ENCODE results near the gene SLC44A4. TPM values are rescaled to one million over a fixed set of nuclear protein-coding genes. Genes with fewer than 3 reads are reported as not detected.

SLC44A4 gene
- total and polyA plus RNA-seq, 9 of the 15 experiments (the other 6 are each of a cell fraction or from before 2014, with no cell fraction given), result 7.9 to 18.6 (median 11.2) TPM

DNA sequence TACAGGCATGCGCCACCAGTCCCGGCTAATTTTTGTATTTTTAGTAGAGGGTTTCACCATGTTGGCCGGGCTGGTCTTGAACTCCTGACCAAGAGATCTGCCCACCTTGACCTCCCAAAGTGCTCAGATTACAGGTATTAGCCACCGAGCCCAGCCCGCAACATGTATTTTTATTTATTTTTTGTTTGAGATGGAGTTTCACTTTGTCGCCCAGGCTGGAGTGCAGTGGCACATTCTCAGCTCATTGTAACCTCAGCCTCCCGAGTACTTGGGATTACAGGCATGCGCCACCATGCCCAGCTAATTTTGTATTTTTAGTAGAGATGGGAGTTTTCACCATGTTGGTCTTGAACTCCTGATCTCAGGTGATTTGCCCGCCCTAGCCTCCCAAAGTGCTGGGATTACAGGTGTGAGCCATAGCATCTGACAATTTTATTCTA is 40.7 kb downstream of the SLC44A4 start (continued):
- TF ChIP-seq, protein P1, sequence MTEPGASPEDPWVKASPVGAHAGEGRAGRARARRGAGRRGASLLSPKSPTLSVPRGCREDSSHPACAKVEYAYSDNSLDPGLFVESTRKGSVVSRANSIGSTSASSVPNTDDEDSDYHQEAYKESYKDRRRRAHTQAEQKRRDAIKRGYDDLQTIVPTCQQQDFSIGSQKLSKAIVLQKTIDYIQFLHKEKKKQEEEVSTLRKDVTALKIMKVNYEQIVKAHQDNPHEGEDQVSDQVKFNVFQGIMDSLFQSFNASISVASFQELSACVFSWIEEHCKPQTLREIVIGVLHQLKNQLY (CRISPR knock-in tag; conservative IDR thresholded peaks at IDR 0.05), result 0 out of 4 replicates have a peak, but pooled peaks of 1 of the 2 experiments have one; percentile 33
- TF ChIP-seq STAG1 (CRISPR knock-in tag; IDR thresholded peaks at IDR 0.05; ENCODE audit: borderline replicate concordance) (0 out of 2 replicates have a peak, but pooled peaks have one; percentile 7), RBFOX2 (IDR thresholded peaks at IDR 0.05; ENCODE audit: low read depth, low read length) (peak; percentile 62), SUPT5H (IDR thresholded peaks at IDR 0.05) (peak; percentile 51; the same call in 1 of the 2 replicates)
- TF ChIP-seq, protein P2, sequence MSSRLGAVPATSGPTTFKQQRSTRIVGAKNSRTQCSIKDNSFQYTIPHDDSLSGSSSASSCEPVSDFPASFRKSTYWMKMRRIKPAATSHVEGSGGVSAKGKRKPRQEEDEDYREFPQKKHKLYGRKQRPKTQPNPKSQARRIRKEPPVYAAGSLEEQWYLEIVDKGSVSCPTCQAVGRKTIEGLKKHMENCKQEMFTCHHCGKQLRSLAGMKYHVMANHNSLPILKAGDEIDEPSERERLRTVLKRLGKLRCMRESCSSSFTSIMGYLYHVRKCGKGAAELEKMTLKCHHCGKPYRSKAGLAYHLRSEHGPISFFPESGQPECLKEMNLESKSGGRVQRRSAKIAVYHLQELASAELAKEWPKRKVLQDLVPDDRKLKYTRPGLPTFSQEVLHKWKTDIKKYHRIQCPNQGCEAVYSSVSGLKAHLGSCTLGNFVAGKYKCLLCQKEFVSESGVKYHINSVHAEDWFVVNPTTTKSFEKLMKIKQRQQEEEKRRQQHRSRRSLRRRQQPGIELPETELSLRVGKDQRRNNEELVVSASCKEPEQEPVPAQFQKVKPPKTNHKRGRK (tag; IDR thresholded peaks at IDR 0.05), result 0 out of 2 replicates have a peak, but pooled peaks have one; percentile 19

DNA sequence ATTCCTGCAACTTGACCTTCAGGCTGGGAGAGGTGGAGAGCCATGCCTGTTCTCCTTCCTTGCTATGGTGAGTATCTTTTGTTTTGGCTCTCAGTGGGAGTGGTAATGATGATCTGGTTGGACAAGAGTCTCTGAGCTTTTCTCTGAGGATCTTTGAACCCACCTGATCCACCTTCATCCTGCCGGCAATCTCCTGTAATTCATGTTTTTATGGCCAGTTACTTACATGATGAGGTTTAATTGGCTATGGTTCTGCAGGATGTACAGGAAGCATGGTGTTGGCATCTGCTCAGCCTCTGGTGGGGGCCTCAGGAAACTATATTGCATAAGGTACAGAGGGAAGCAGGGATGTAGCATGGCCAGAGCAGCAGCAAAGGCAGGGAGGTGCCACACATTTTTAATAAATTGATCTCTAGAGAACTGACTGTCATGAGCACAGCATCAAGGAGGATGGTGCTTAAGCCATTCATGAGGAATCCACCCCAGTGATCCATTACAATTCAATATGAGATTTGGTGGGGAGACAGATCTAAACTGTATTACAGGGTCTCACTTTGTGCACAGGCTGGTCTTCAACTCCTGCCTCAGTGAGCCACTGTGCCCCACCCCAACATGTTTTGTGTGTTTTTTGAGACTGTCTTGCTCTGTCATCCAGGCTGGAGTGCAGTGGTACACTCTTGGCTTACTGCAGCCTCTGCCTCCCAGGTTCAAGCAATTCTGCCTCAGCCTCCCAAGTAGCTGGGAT is 41.3 kb downstream of the SLC44A4 start:
- Histone ChIP-seq H3K36me3 (ENCODE audit: control insufficient read depth, insufficient read depth, low read length) (peaks cover 60% of the 10 kb centered on the region), H3K9ac (ENCODE audit: insufficient read depth in 1 of 2, low read depth in 2 of 2, low read length in 2 of 2) (peak overlapping the region; percentile 98 to 100), H3K27ac (ENCODE audit: extremely low read depth, low read depth, low read length) (peak overlapping the region; percentile 88), H4K20me1 (replicated peaks; ENCODE audit: control insufficient read depth, insufficient read depth, low read length) (peaks cover 30% of the 10 kb centered on the region), H2AFZ (ENCODE audit: low read depth, low read length) (no peak overlapping the region), H3K79me2 (ENCODE audit: control insufficient read depth, insufficient read depth, low read length) (peaks cover 63% of the 10 kb centered on the region), H3K4me2 (ENCODE audit: insufficient read depth, low read length) (peak overlapping the region; percentile 94), H3K4me3 (peak overlapping the region; percentile 85), H3K4me1 (replicated peaks in 1 of 2; ENCODE audit: control insufficient read depth in 2 of 2, insufficient read depth in 2 of 2, low read length in 2 of 2) (peaks cover 31 to 48% of the 10 kb centered on the region in 2 experiments), H3K9me3 (replicated peaks; ENCODE audit: control insufficient read depth, insufficient read depth, low read depth, low read length) (no peaks in the 10 kb centered on the region; the same call in 1 of the 2 replicates), H3K9me1 (ENCODE audit: control insufficient read depth, insufficient read depth, low read length) (no peaks in the 10 kb centered on the region), H3K27me3 (ENCODE audit: control insufficient read depth in 2 of 2, insufficient read depth in 2 of 2, low read length in 2 of 2) (no peaks in the 10 kb centered on the region)
- intact Hi-C loops (cut with micrococcal nuclease) (no loop called here), in situ Hi-C loops (cut with MboI) (no loop called here)
- ChIA-PET POLR2A (interaction anchor here (0.7 to 13.1 kb wide), 33 partner anchors 8 to 296 kb away, joined by 3 to 229 read pairs (median 6); partner anchors contain the start of genes ABHD16A, APOM, BAG6 and C6orf47), CTCF (ENCODE audit: low intra/inter-chr PET ratio) (interaction anchor here (0.6 to 1.0 kb wide), 3 partner anchors 11 to 65 kb away, joined by 3 read pairs; no protein-coding TSS in a partner anchor)
- 0% methylated on average over 1 of the region's 1 CpG for WGBS (ENCODE audit: insufficient coverage, low coverage, missing lambda C conversion rate)
- no peak for FAIRE-seq
- no peak for ATAC-seq
- peak in 2 of 4 experiments; percentile 13 to 29 for DNase-seq (ENCODE audit: extremely low read depth in 1 of 4, low spot score in 3 of 4)
- no TSS peak for BruUV-seq (replicated peaks)
- TF ChIP-seq KAT7 (CRISPR knock-in tag; IDR thresholded peaks at IDR 0.05; ENCODE audit: borderline replicate concordance) (peak; percentile 81; the same call in 1 of the 2 replicates), GABPB1 (CRISPR knock-in tag; IDR thresholded peaks at IDR 0.05) (peak; percentile 66), KLF10 (CRISPR knock-in tag; IDR thresholded peaks at IDR 0.05) (peak; percentile 80), PPARD (CRISPR knock-in tag; IDR thresholded peaks at IDR 0.05) (no peak), BCOR (IDR thresholded peaks at IDR 0.05) (no peak), BRD4 (IDR thresholded peaks at IDR 0.05) (no peak), MED1 (CRISPR knock-in tag; IDR thresholded peaks at IDR 0.05; ENCODE audit: borderline replicate concordance) (0 out of 2 replicates have a peak, but pooled peaks have one; percentile 57), SMAD1 (IDR thresholded peaks at IDR 0.05; ENCODE audit: low read depth, low read length, partially characterized antibody) (peak; percentile 49), KHSRP (IDR thresholded peaks at IDR 0.05) (0 out of 2 replicates have a peak, but pooled peaks have one; percentile 15), IRF2 (CRISPR knock-in tag; IDR thresholded peaks at IDR 0.05) (no peak), MYC (IDR thresholded peaks at IDR 0.05; ENCODE audit: low read depth, low read length) (no peak), MYC (CRISPR knock-in tag; IDR thresholded peaks at IDR 0.05; ENCODE audit: borderline replicate concordance, low read depth) (peak; percentile 69; the same call in 1 of the 2 replicates), CHD1 (IDR thresholded peaks at IDR 0.05; ENCODE audit: low read length) (peak; percentile 67)
